Activated T-helper 9 cell treated with anti-CD3 and anti-CD28 coated beads, Interleukin-2, amount 50 U/mL, for 16 hours (primary cell): ENCODE measurements around the gene ELFN1.

Source experiments
- DNase-seq: peaks from one replicate; pipeline ENCODE4 v3.0.0-alpha.2; 2020; ENCODE audit warnings: low read depth

ELFN1 gene

GRCh38 chr7:1694611-1695511 is 24.8 kb downstream of the ELFN1 start:
- DNase-seq, result no peak

- DNase-seq, result no peak
Observed at GRCh38 chr7:1695800-1696454, 25.9 kb downstream of the ELFN1 start.

DNA sequence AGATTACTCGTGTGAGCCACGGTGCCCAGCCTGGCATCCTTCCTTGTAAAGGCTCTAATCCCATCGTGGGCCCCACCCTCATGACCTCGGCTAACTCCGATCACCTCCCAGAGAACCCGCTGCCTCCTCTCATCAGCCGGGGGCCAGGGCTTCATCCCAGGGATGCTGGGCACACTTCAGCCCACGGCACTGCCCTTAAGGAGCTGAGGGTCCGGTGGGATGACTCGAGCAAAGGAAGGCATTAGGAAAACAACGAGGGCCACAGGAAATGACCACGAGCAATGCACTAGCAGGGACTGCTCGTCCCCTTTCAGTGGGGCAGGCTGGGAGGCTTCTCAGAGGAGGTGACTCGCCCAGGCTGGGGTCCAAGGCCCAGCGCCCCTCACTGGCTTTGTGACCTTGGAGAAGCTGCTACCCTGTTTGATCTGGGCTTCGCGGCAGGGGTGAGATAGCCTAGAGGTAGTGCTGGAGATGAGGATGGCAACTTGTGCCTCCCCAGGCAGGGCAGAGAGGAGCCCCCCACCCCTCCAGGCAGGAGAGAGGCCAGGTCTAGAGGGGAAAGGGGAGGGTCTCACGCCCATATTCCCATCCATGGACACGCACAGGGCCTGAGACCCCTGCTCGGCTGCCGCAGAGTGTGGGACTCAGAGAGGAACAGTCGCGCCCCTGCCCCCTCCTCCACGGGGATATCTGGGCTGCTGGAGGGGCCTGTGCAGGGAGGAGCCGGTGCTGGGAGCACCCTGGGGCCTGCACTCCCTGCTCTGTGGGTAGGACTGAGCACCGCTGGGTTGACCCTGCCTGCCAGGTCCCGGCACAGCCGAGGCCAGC is 26.8 kb downstream of the ELFN1 start:
- DNase-seq, result no peak

GRCh38 chr7:1697499-1698125 is 27.5 kb downstream of the ELFN1 start:
- DNase-seq, result no peak

DNA sequence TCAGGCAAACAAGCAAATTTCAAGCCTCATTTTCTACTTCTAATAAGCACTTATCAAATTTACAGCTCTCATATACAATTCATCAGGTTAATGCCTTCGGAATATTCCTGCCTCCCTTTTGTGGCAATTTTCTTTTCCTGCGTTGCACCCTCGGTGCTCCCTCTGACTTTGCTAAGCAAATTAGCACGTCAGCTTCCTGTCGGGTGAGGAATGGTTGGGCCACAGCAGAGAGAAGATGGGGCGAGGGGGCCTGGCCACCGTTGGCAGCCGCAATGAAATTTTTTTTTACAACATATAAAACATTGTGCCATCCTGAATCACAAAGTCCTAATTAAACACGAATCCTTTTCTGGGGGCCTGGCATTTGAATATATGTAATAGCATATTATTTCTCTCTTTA is 28.1 kb downstream of the ELFN1 start:
- DNase-seq, result no peak

GRCh38 chr7:1698951-1699350 is 28.9 kb downstream of the ELFN1 start:
- no peak for DNase-seq

GRCh38 chr7:1700086-1700485 is 30.0 kb downstream of the ELFN1 start:
- no peak for DNase-seq

DNA sequence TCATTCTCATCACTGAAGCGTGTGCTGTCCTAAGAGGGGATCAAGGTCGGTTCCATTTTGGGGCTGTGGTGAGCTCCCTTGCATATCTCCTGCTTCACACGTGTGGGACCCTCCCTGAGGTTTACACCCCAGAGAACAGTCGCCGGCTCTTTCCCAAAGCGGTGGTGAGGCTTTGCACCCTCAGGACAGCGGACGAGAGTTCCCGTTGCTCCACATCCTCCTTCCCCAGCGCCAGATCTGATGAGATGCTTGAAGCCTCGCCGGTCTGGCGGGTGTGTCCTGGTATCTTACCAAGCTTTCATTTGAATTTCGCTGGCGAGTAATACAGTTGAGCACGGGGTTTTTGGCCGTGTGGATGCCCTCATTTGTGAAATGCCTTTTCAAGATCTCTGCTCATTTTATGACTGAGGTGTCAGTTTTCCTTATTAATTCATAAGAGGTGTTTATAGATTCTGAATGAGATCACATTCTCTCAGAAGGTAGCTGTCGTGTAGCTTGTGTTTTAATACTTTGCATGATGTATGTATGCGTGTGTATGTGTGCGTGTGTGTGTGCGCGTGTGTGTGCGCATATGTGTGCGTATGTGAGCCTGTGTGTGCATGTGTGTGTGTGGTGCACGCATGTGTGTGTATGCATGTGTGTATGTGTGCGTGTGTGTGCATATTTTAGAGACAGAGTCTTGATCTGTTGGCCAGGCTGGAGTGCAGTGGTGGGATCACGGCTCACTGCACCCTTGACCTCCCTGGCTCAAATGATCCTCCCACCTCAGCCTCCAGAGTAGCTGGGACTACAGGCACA is 30.7 kb downstream of the ELFN1 start:
- no peak for DNase-seq

GRCh38 chr7:1702652-1703051 is 32.6 kb downstream of the ELFN1 start:
- DNase-seq, result no peak

DNA sequence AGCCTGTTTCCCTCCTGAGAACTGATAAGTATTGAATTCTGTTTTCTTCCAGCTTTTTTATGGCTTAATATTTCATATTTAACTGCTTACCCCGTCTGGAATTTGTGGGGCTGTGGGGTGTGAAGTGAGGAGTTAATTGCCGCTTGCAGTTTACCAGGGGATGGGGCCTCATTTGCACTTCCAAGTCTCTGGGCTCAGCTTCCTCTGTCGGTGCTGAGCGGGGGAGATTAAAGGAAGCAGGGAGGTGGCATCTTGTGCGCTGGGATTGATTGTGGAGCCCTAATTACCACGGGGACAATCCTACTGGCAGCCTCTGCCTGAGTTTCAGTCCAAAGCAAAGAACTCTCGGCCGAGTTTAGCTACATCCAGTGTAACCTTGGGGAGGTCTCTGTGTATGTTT is 33.4 kb downstream of the ELFN1 start:
- no peak for DNase-seq

DNA sequence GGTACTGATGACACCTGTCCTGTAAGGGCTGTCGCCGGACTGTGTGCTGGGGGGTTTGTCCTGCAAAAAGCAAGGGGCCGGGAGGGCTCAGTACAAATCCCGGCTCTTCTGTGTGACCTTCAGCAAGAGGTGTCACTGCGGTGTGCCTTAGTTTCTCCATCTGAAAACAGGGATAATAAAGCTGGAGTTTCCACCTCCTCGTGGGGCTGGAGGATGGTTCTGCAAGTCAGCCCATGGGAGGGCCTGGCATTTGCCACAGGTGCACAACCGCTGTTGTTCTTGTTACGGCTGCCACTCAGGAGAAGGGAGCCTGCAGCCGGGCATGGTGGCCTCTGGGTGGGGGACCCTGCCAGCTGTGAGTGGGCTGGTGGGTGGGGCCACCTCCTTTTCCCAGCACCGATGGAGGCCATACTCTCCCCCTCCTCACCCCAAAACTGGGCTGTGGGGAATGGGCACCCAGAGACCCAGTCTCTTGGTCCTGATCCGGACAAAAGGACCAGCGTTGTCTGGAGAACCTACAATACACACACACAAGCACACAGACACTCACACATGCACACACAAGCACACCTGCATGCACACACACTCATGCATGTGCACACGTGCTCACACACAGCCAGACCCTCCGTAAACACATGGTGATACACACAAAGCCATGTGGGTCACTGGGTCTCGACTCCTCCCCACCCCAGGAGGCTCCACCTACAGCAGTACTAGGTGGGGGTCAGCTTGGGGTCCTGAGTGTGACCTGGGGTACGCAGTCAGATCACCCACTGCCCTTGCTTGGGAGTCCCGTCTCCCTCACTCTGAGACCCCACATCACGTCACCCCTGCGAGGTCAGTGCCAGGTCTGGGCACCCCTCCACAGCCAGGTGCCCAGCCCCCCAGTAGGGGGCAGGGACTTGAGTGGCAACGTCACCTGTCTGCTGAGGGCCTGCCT is 34.1 kb downstream of the ELFN1 start:
- no peak for DNase-seq

- DNase-seq, result no peak
Observed at GRCh38 chr7:1704811-1705738, 35.0 kb downstream of the ELFN1 start.

DNA sequence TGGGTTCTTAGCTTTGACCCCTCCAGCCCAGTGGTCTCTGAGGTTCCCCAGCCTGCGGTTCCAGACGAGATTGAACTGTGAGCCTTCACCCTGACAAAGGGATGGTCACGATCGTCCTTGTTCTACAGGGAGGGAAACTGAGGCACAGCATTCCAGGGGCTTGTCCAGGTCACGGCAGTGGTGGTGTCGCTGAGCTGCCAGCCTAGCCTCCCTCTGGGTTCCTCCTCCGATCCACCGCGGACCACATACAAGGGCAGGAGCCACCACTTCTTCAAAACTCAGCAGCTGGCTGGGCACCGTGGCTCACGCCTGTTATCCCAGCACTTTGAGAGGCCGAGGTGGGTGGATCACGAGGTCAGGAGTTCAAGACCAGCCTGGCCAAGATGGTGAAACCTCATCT is 35.8 kb downstream of the ELFN1 start:
- DNase-seq, result no peak

GRCh38 chr7:1706381-1706720 is 36.3 kb downstream of the ELFN1 start:
- DNase-seq, result no peak

GRCh38 chr7:1706721-1707613 is 36.9 kb downstream of the ELFN1 start:
- DNase-seq, result no peak

- no peak for DNase-seq
Observed at GRCh38 chr7:1707756-1708595, 37.9 kb downstream of the ELFN1 start.

GRCh38 chr7:1708596-1709251 is 38.6 kb downstream of the ELFN1 start:
- DNase-seq, result no peak
